Activated T-helper 1 cell treated with anti-CD3 and anti-CD28 coated beads, Interleukin-12 subunit alpha, Interleukin-12 subunit beta, Interleukin-2, Interleukin-4 antibody, amounts not matched to agents 30 ng/mL and 10 ng/mL and 1 ng/mL, durations not matched to agents 14 hours and 24 hours and 36 hours (primary cell): ENCODE measurements around the gene ZNF737. TPM values are rescaled to one million over a fixed set of nuclear protein-coding genes. Genes with fewer than 3 reads are reported as not detected.

Experiments used
- total RNA-seq: library from RNA; stranded (reverse); gene quantifications from 2 replicates; pipeline ENCODE4 v1.2.3, GENCODE V29; 2022

ZNF737 gene
- total RNA-seq, 1 donor from 2014 or later, result 4.6 TPM

Other genes with a start within 250 kb of the ZNF737 start
- 1.5 and 1.9 TPM in 2 replicates for gene ZNF626, start 95.8 kb upstream of the ZNF737 start, total RNA-seq
- gene ZNF66, start 210.5 kb upstream of the ZNF737 start, total RNA-seq, result 8.4 and 9.2 TPM in 2 replicates